BLaER1 treated with 17β-estradiol and CSF1 and Interleukin-3, amounts not matched to agents 10 nM and 100 nM (cell line): ENCODE data around the gene PHF8.

Experiments used
- H3K27ac ChIP-seq, 11 experiments: shearing (Covaris generic); formaldehyde crosslinking; 2 replicates each; pipeline ENCODE4 v1.8.1; 2022
- H3K27me3 ChIP-seq, 11 experiments: shearing (Covaris generic); formaldehyde crosslinking; 2 replicates each; pipeline ENCODE4 v1.8.1; 2022
- H3K36me3 ChIP-seq, 11 experiments: shearing (Covaris generic); formaldehyde crosslinking; 2 replicates each; pipeline ENCODE4 v1.8.1; 2022
- H3K4me1 ChIP-seq, 10 experiments: shearing (Covaris generic); formaldehyde crosslinking; 2 replicates each; pipeline ENCODE4 v1.8.1; 2022
- H3K4me2 ChIP-seq, 11 experiments: shearing (Covaris generic); formaldehyde crosslinking; 2 replicates each; pipeline ENCODE4 v1.8.1; 2022
- H3K4me3 ChIP-seq, 10 experiments: shearing (Covaris generic); formaldehyde crosslinking; 2 replicates each; pipeline ENCODE4 v1.8.1; 2022
- H3K9ac ChIP-seq, 11 experiments: shearing (Covaris generic); formaldehyde crosslinking; 2 replicates each; pipeline ENCODE4 v1.8.1; 2022
- H3K9me3 ChIP-seq, 11 experiments: shearing (Covaris generic); formaldehyde crosslinking; replicated peaks in 1 of 11; 2 replicates each; pipeline ENCODE4 v1.8.1; 2022
- H4K20me1 ChIP-seq, 11 experiments: shearing (Covaris generic); formaldehyde crosslinking; 2 replicates each; pipeline ENCODE4 v1.8.1; 2022
- Cebpa-rat ChIP-seq, 11 experiments: shearing (Covaris generic); IDR thresholded peaks; 2 replicates each; pipeline ENCODE4 v1.8.1; 2022

PHF8 gene

DNA sequence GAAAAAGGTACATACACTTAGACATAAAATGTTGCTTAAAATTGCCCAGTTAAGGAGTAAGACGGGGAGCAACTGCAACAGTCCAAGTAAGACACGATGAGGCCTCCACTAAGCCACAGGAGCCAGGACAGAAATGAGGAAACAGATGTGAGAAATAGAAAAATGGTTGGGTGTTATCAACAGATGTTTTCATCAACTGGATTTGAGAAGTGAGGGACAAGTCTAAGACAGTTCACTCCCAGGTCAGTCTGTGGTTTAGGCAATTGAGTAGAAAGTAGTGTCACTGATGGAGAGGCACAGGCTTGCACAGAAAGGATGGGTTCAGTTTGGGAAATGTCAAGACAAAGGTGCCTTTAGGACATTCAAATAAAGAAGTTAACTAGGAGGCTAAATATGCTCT lies 23.5 kb upstream of the PHF8 start:
- no peak overlapping the region for H3K9ac ChIP-seq
- no peak for TF ChIP-seq Cebpa-rat (IDR thresholded peaks at IDR 0.05)
- no peak overlapping the region for H3K27ac ChIP-seq
- peaks cover 0 to 11% (median 4%) of the 10 kb centered on the region in 11 experiments; a peak in 7 of 22 replicates for H3K36me3 ChIP-seq
- peak overlapping the region in 2 of 11 experiments; percentile 0 to 7; a peak in 2 of 22 replicates for H3K4me2 ChIP-seq
- no peaks in the 10 kb centered on the region; a peak in 1 of 22 replicates for H3K9me3 ChIP-seq
- H3K4me1 ChIP-seq: peaks cover 0 to 10% (median 0%) of the 10 kb centered on the region in 10 experiments; a peak in 4 of 20 replicates
- peaks cover 56 to 84% (median 65%) of the 10 kb centered on the region in 11 experiments for H3K27me3 ChIP-seq
- H4K20me1 ChIP-seq: no peaks in the 10 kb centered on the region; a peak in 1 of 22 replicates
- no peak overlapping the region for H3K4me3 ChIP-seq

DNA sequence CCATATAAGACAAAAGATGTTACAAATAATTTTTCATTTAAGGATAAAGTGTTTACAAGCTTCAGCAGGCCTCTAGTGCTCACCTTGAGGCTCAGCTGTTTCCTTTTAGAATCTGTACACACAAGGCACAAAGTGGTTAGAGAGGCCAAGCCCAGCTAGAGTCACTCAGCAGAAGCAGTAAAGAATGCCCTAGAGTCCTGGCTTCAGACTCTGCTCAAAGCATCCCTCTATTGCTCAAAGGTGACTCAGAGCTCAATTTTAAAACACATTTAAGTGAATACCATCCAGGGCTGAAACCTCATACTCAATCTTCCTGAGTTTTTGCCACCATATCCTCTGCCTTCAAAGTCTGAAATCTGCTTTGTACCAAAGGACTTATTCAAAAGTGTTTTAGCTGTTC lies 22.6 kb upstream of the PHF8 start:
- Histone ChIP-seq H4K20me1 (no peaks in the 10 kb centered on the region; a peak in 1 of 22 replicates), H3K9ac (no peak overlapping the region), H3K4me1 (peaks cover 0 to 10% (median 0%) of the 10 kb centered on the region in 10 experiments; a peak in 4 of 20 replicates), H3K9me3 (no peaks in the 10 kb centered on the region; a peak in 1 of 22 replicates), H3K27ac (no peak overlapping the region), H3K4me3 (no peak overlapping the region), H3K36me3 (peaks cover 0 to 11% (median 0%) of the 10 kb centered on the region in 11 experiments; a peak in 3 of 22 replicates), H3K27me3 (peaks cover 56 to 79% (median 66%) of the 10 kb centered on the region in 11 experiments), H3K4me2 (no peak overlapping the region)
- TF ChIP-seq Cebpa-rat (IDR thresholded peaks at IDR 0.05): no peak

DNA sequence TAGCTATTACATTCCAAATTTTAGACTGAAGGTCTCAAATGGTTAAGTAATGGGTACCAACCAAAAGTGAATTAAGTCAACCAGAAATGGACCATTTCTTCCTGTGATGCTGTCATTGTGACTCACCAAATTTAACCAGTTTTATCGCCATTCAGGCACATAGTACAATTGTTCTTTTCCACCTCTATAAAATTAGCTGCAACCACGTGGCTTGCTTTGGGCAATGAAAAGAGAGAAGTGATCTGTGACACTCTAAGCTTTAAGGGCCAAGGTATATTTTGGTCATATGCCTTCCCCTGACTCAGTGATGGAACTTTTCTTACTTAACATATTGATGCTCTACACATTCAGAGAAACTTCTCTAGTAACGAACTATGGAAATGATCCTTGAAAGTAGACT lies 20.3 kb upstream of the PHF8 start:
- no peak for TF ChIP-seq Cebpa-rat (IDR thresholded peaks at IDR 0.05)
- H4K20me1 ChIP-seq: no peaks in the 10 kb centered on the region; a peak in 1 of 22 replicates
- H3K4me1 ChIP-seq: peaks cover 0 to 10% (median 0%) of the 10 kb centered on the region in 10 experiments; a peak in 4 of 20 replicates
- no peak overlapping the region for H3K4me3 ChIP-seq
- no peak overlapping the region for H3K9ac ChIP-seq
- no peak overlapping the region for H3K27ac ChIP-seq
- H3K36me3 ChIP-seq: no peaks in the 10 kb centered on the region
- no peak overlapping the region for H3K4me2 ChIP-seq
- no peaks in the 10 kb centered on the region; a peak in 2 of 22 replicates for H3K9me3 ChIP-seq
- peaks cover 35 to 63% (median 45%) of the 10 kb centered on the region in 11 experiments for H3K27me3 ChIP-seq

DNA sequence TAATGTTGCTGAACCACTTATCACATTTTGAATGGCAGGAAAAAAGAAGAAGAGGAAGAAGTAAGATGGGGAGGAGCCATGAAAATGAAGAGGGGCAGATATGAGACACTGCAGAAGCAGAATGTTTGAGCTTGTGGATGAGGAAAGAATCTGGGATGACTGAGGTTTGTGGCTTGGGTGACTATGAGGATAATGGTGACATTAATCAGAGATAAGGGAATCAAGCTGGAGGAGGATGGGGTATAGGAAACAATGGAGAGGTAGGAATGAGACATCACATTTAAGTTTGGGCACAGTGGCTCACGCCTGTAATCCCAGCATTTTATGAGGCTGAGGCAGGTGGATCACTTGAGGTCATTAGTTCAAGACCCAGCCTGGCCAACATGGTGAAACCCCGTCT lies 19.1 kb upstream of the PHF8 start:
- H3K9me3 ChIP-seq: no peaks in the 10 kb centered on the region; a peak in 2 of 22 replicates
- no peak for TF ChIP-seq Cebpa-rat (IDR thresholded peaks at IDR 0.05)

DNA sequence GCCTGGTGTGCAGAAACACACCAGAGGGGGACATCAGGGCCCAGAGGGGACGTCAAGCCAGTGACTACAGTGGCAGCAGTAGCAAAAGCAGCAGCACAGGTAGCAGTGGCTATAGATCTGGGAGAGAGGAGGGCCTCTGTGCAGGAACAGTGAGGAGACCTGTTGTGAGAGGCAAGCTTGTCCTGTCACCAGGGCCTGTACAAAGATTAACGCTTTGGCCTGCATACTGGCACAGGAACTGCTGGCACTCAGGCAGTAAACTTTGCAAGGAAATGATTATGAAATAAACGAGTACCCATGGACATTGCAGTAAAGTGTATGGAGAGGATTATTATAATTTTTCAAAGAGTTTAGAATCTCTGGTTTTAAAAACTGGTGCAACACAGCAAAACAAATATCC lies 5.5 kb upstream of the PHF8 start:
- no peak for TF ChIP-seq Cebpa-rat (IDR thresholded peaks at IDR 0.05)
- H3K4me1 ChIP-seq: peaks cover 0 to 13% (median 10%) of the 10 kb centered on the region in 10 experiments; a peak in 14 of 20 replicates
- no peaks in the 10 kb centered on the region; a peak in 1 of 22 replicates for H4K20me1 ChIP-seq
- no peaks in the 10 kb centered on the region for H3K9me3 ChIP-seq
- no peak overlapping the region for H3K9ac ChIP-seq
- no peak overlapping the region for H3K4me2 ChIP-seq
- no peak overlapping the region for H3K4me3 ChIP-seq
- H3K27me3 ChIP-seq: peaks cover 46 to 90% (median 71%) of the 10 kb centered on the region in 11 experiments
- H3K36me3 ChIP-seq: no peaks in the 10 kb centered on the region
- H3K27ac ChIP-seq: no peak overlapping the region

More for the DNA sequence above, 19.1 kb upstream of the PHF8 start:
- Histone ChIP-seq H3K4me3 (no peak overlapping the region), H3K4me1 (peaks cover 0 to 10% (median 0%) of the 10 kb centered on the region in 10 experiments; a peak in 4 of 20 replicates), H3K9ac (no peak overlapping the region), H3K36me3 (no peaks in the 10 kb centered on the region), H4K20me1 (no peaks in the 10 kb centered on the region), H3K27ac (no peak overlapping the region), H3K27me3 (peaks cover 24 to 59% (median 38%) of the 10 kb centered on the region in 11 experiments), H3K4me2 (no peak overlapping the region)

DNA sequence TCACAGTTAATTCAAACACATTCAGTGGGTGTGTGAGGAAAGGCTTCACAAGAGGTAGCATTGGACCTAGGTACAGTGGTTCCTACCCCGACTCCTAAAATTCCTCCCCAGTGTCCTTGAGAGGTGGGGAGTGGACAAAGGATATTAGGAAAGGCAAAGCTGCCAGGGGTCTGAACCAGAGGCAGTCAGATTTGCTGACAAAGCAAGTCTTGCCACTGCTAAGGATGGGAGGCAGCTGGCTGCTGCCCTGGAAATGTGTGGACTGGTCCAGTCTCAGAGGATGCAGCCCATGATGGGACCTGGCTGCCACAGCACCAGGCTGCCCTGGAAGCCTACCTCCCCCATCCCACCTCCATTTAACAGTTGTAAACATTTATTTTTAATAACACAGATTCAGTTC lies 4.1 kb upstream of the PHF8 start:
- peaks cover 34 to 78% (median 59%) of the 10 kb centered on the region in 11 experiments for H3K27me3 ChIP-seq
- no peaks in the 10 kb centered on the region; a peak in 1 of 22 replicates for H4K20me1 ChIP-seq
- peaks cover 0 to 13% (median 10%) of the 10 kb centered on the region in 10 experiments; a peak in 14 of 20 replicates for H3K4me1 ChIP-seq
- H3K9me3 ChIP-seq: peaks cover 0 to 13% (median 9%) of the 10 kb centered on the region in 11 experiments; a peak in 12 of 22 replicates
- no peak for TF ChIP-seq Cebpa-rat (IDR thresholded peaks at IDR 0.05)
- no peak overlapping the region for H3K9ac ChIP-seq
- no peak overlapping the region for H3K27ac ChIP-seq
- H3K4me3 ChIP-seq: no peak overlapping the region
- H3K4me2 ChIP-seq: no peak overlapping the region
- H3K36me3 ChIP-seq: no peaks in the 10 kb centered on the region

DNA sequence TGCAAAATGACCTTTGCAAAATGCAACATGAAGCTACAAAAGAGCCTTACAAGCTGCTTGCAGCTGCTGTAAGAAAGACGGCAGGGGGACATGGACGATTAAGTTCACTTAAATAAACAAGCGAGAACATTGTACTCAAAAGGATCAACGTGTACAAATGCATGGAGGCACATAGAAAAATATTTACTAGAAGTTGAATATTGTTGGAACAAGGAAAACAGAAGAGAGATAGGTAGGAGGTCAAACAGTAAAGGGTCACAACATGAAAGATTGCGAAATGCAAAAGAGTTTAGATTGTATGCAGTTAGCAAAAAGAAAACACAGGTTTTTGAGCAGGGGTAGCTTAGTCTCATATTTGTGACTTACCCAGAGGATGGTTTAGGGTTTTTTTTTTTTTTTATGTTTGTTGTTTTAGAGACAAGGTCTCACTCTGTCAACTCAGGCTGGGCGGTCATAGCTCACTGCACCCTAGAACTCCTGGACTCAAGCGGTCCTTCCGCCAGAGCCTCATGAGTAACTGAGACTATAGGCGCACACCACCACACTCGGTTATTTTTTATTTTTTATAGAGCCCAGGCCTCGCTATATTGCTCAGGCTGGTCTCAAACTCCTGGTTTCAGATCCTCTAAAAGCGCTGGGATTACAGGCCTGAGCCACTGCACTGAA lies 1.4 kb upstream of the PHF8 start:
- TF ChIP-seq Cebpa-rat (IDR thresholded peaks at IDR 0.05): peak in 2 of 11 experiments; percentile 7 to 29; a peak in 1 of 22 replicates
- H4K20me1 ChIP-seq: peaks cover 0 to 4% (median 0%) of the 10 kb centered on the region in 11 experiments; a peak in 5 of 22 replicates
- H3K4me3 ChIP-seq: 0 out of 20 replicates have a peak overlapping the region, but pooled peaks of 1 of the 10 experiments have one; percentile 76
- H3K27ac ChIP-seq: peak overlapping the region in 7 of 11 experiments; percentile 87 to 97 (median 96); a peak in 8 of 22 replicates
- H3K4me1 ChIP-seq: peaks cover 0 to 19% (median 14%) of the 10 kb centered on the region in 10 experiments; a peak in 16 of 20 replicates
- peaks cover 31 to 78% (median 51%) of the 10 kb centered on the region in 11 experiments for H3K27me3 ChIP-seq
- peaks cover 3 to 17% (median 12%) of the 10 kb centered on the region in 11 experiments; a peak in 18 of 22 replicates for H3K36me3 ChIP-seq
- H3K4me2 ChIP-seq: peak overlapping the region; percentile 41 to 79 (median 67); a peak in 21 of 22 replicates
- H3K9ac ChIP-seq: peak overlapping the region in 1 of 11 experiments; percentile 96; a peak in 4 of 22 replicates
- H3K9me3 ChIP-seq: peaks cover 0 to 14% (median 11%) of the 10 kb centered on the region in 11 experiments; a peak in 12 of 22 replicates

DNA sequence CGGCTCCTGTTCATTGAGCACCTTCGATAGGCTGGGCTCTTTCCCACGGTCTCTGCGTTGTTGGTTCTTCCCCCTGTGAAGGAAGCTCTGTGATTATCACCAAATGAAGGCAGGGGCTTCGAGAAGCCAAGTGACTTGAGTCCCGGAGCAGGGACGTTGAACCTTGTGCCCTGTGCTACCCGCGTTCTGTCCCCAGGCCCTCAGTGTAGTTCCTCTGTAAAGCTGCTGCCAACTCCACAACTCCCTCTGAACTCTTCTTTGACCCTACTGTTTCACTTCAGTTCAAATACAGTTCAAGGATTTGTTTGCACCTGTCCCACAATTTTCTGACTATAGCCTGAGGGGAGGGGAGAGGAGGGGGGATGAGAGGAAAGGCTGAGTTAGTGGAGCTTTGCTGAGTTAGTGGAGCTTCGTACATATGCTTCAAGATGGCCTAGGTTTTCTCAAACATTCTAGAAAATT lies 635 bp upstream of the PHF8 start:
- H3K4me3 ChIP-seq: peak overlapping the region; percentile 64 to 81 (median 76)
- peaks cover 0 to 14% (median 11%) of the 10 kb centered on the region in 11 experiments; a peak in 12 of 22 replicates for H3K9me3 ChIP-seq

More for the DNA sequence above, 635 bp upstream of the PHF8 start:
- peaks cover 11 to 25% (median 20%) of the 10 kb centered on the region in 11 experiments; a peak in 21 of 22 replicates for H3K36me3 ChIP-seq
- H3K4me2 ChIP-seq: peak overlapping the region; percentile 41 to 79 (median 67)
- H3K4me1 ChIP-seq: peaks cover 0 to 19% (median 14%) of the 10 kb centered on the region in 10 experiments; a peak in 16 of 20 replicates
- H3K27me3 ChIP-seq: peaks cover 39 to 79% (median 51%) of the 10 kb centered on the region in 11 experiments
- peaks cover 0 to 4% (median 0%) of the 10 kb centered on the region in 11 experiments; a peak in 5 of 22 replicates for H4K20me1 ChIP-seq
- no peak for TF ChIP-seq Cebpa-rat (IDR thresholded peaks at IDR 0.05)
- H3K27ac ChIP-seq: peak overlapping the region; percentile 87 to 98 (median 96)
- peak overlapping the region; percentile 87 to 99 (median 96) for H3K9ac ChIP-seq
